NB4 (cell line): ENCODE measurements around the gene EFTUD2.

Experiments
- CTCF ChIP-seq: IDR thresholded peaks from one replicate; pipeline ENCODE4 v1.5.1; 2012; ENCODE audit warnings: low read depth, low read length
- MYC ChIP-seq: IDR thresholded peaks from 2 replicates; pipeline ENCODE4 v1.6.1; 2011; ENCODE audit warnings: low read depth, low read length
- POLR2A ChIP-seq: IDR thresholded peaks from 2 replicates; pipeline ENCODE4 v1.6.1; 2011; ENCODE audit warnings: mild to moderate bottlenecking; ENCODE audit not compliant: insufficient read length; ENCODE audit errors: extremely low read depth

- TF ChIP-seq CTCF: no peak
- TF ChIP-seq POLR2A: no peak
- TF ChIP-seq MYC: no peak
Measured at GRCh38 chr17:44887016-44887415, 12.2 kb downstream of the EFTUD2 start.
